Effector memory CD8-positive, alpha-beta T cell (primary cell): ENCODE results near the gene MADD.
A peak's percentile ranks its signal among the peaks of the same experiment; 100 is the strongest.

Experiments
- ATAC-seq: fragments of 150-1000 bp; cut with Tn5 transposase; replicated peaks from 2 replicates; pipeline ENCODE4 v1.10.0; 2021; ENCODE audit warnings: mild to moderate bottlenecking, moderate library complexity
- DNase-seq, 3 experiments: peaks; one replicate each; pipeline ENCODE4 v3.0.0; 2021
- H3K27ac Mint-ChIP-seq, 2 donors: one replicate each; pipeline ENCODE4 v1.8.0; 2022; ENCODE audit warnings: mild to moderate bottlenecking in 2 of 2, mixed read lengths in 2 of 2, moderate library complexity in 2 of 2
- H3K27me3 Mint-ChIP-seq, 2 donors: one replicate each; pipeline ENCODE4 v1.8.0; 2022; ENCODE audit warnings: mixed read lengths in 2 of 2
- H3K36me3 Mint-ChIP-seq: one replicate; pipeline ENCODE4 v1.8.0; 2022; ENCODE audit warnings: mild to moderate bottlenecking, moderate library complexity, mixed read lengths; ENCODE audit not compliant: insufficient read depth
- H3K4me1 Mint-ChIP-seq, 2 donors: one replicate each; pipeline ENCODE4 v1.8.0; 2022; ENCODE audit warnings: low read depth in 2 of 2, mixed read lengths in 2 of 2
- H3K4me3 Mint-ChIP-seq, 2 donors: one replicate each; pipeline ENCODE4 v1.8.0; 2022; ENCODE audit warnings: mild to moderate bottlenecking in 2 of 2, mixed read lengths in 2 of 2, moderate library complexity in 2 of 2
- H3K9me3 Mint-ChIP-seq, 2 donors: one replicate each; pipeline ENCODE4 v1.8.0; 2022; ENCODE audit warnings: mixed read lengths in 2 of 2
- total RNA-seq, 9 experiments: gene quantifications; one replicate each; lab custom pipeline; 2026; lab: John Stamatoyannopoulos, UW

The MADD gene
- 121 to 504 (median 177) reads per million in 9 experiments for total RNA-seq

- H3K9me3 Mint-ChIP-seq, result no peaks in the 10 kb centered on the region
- peak; percentile 78 for ATAC-seq
- H3K27me3 Mint-ChIP-seq, result no peaks in the 10 kb centered on the region
- peak within 1 kb of the TSS; percentile 86 to 92 for H3K27ac Mint-ChIP-seq
- H3K36me3 Mint-ChIP-seq, result peaks cover 22% of the 10 kb centered on the region
- peaks cover 38 to 42% of the 10 kb centered on the region in 2 donors for H3K4me1 Mint-ChIP-seq
- peak; percentile 89 to 91 (median 89) for DNase-seq
- H3K4me3 Mint-ChIP-seq, result peak within 1 kb of the TSS; percentile 79 to 89
These were observed at the start of gene MADD for GRCh38 chr11:47269829-47270305. Gene MADD (plus strand): TSS chr11:47270133.

DNA sequence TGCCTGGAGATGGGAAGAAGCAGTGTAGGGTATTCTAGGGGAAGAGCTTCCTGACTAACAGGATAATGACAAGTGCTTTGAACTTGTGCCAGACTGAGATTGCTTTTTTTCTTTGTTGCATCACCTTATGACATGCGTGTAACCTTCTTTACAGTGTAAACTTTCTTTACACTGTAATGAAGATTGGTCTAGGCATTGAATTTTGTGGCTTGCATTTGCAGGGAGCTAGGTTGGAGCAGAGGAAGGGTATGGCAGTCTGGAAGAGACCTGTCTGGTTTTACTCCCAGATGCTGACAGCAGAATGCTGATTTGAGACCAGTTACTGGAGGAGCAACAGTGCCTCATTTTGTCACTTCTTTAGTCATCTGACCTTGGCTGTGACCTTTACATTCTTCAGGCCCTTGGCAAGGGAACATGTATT is 49.5 kb upstream of the MADD start:
- peaks cover 40% of the 10 kb centered on the region for H3K36me3 Mint-ChIP-seq
- H3K27ac Mint-ChIP-seq, result peak overlapping the region in 1 of 2 donors; percentile 9
- H3K9me3 Mint-ChIP-seq, result no peaks in the 10 kb centered on the region
- DNase-seq (no peak), ATAC-seq (no peak)
- no peaks in the 10 kb centered on the region for H3K27me3 Mint-ChIP-seq
- H3K4me1 Mint-ChIP-seq, result peaks cover 24 to 29% of the 10 kb centered on the region in 2 donors
- H3K4me3 Mint-ChIP-seq, result no peak overlapping the region

GRCh38 chr11:47222696-47223095 is 47.2 kb upstream of the MADD start:
- Mint-ChIP-seq H3K27me3 (no peaks in the 10 kb centered on the region), H3K36me3 (peaks cover 53% of the 10 kb centered on the region)
- no peak for ATAC-seq

DNA sequence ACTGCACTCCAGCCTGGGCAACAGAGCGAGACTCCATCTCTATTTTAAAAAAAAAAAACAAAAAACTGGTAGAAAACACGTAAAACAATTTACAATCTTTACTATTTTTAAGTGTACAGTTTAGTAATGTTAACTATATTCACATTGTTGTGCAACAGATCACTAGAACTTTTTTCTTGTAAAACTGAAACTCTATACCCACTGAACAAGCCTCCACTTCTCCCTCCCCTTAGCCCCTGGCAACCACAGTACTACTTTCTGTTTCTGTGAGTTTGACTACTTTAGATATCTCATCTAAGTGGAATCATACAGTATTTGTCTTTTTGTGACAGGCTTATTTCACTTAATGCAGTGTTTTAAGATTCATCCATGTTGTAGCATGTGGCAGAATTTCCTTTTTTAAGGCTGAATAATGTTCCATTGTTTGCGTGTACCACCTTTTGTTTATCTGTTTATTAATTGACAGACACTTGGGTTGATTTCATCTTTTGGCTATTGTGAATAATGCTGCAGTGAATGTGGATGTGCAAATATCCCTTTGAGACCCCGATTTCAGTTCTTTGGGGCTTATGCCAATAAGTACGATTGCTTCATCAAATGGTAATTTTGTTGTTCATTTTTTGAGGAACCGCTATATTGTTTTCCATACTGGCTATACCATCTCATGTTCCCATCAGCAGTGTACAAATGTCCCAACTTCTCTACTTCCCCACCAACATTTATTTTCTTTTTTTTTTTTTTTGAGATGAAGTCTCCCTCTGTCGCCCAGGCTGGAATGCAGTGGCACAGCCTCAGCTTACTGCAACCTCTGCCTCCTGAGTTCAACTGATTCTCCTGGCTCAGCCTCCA is 44.2 kb upstream of the MADD start:
- ATAC-seq (peak; percentile 48), DNase-seq (no peak)
- H3K27ac Mint-ChIP-seq, result peak overlapping the region; percentile 74 to 78
- H3K9me3 Mint-ChIP-seq, result no peaks in the 10 kb centered on the region
- H3K4me3 Mint-ChIP-seq, result peak overlapping the region in 1 of 2 donors; percentile 15
- peaks cover 3 to 4% of the 10 kb centered on the region in 2 donors for H3K4me1 Mint-ChIP-seq
- H3K36me3 Mint-ChIP-seq, result peaks cover 48% of the 10 kb centered on the region
- H3K27me3 Mint-ChIP-seq, result no peaks in the 10 kb centered on the region

More at GRCh38 chr11:47222696-47223095, 47.2 kb upstream of the MADD start:
- Mint-ChIP-seq H3K9me3 (no peaks in the 10 kb centered on the region), H3K4me1 (peaks cover 11 to 19% of the 10 kb centered on the region in 2 donors), H3K27ac (no peak overlapping the region), H3K4me3 (no peak overlapping the region)
- DNase-seq, result no peak

- no peaks in the 10 kb centered on the region for H3K27me3 Mint-ChIP-seq
- H3K9me3 Mint-ChIP-seq, result no peaks in the 10 kb centered on the region
- H3K36me3 Mint-ChIP-seq, result peaks cover 31% of the 10 kb centered on the region
These were observed 40.8 kb upstream of the MADD start for GRCh38 chr11:47229161-47229560.

GRCh38 chr11:47233051-47233450 is 36.9 kb upstream of the MADD start:
- H3K4me3 Mint-ChIP-seq, result no peak overlapping the region
- ATAC-seq, result no peak
- no peaks in the 10 kb centered on the region for H3K9me3 Mint-ChIP-seq
- peaks cover 6 to 8% of the 10 kb centered on the region in 2 donors for H3K4me1 Mint-ChIP-seq
- no peak for DNase-seq
- no peak overlapping the region for H3K27ac Mint-ChIP-seq
- H3K36me3 Mint-ChIP-seq, result peaks cover 23% of the 10 kb centered on the region
- H3K27me3 Mint-ChIP-seq, result no peaks in the 10 kb centered on the region

More at GRCh38 chr11:47229161-47229560, 40.8 kb upstream of the MADD start:
- DNase-seq, result no peak
- Mint-ChIP-seq H3K27ac (no peak overlapping the region), H3K4me3 (no peak overlapping the region), H3K4me1 (peaks cover 3 to 4% of the 10 kb centered on the region in 2 donors)
- no peak for ATAC-seq

DNA sequence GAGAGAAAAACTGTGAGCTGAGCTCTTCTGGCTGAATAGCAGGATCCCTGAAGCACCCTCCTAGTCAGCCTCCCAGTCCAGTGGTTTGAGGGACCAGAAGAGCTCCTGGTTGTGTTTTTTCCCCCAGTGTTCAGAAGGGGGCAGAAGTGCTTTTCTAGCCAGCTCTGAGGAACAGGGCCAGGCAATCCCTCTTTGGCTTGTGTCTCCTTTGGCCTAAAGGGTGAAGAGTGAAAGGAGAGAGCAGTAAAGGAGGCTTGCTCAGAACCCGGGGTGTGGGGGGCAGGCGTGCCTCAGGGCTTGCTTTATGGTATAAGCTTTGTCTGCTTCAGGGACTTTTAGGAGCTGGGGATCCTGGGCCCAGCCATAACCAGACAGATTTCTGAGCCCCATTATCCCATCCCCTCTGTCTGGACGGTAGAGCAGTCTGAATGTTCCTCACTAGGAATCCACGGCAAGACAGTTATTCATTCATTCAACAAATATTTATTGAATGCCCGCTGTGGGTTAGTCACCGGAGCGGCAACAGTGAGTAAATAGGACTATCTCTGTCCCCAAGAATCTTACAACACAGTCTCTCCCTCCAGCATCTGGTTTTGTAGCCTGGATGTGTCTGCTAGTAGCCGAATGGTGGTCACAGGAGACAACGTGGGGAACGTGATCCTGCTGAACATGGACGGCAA is 35.8 kb upstream of the MADD start:
- DNase-seq (no peak), ATAC-seq (no peak)
- peak overlapping the region; percentile 76 to 82 for H3K27ac Mint-ChIP-seq
- peaks cover 6 to 8% of the 10 kb centered on the region in 2 donors for H3K4me1 Mint-ChIP-seq
- H3K4me3 Mint-ChIP-seq, result peak overlapping the region in 1 of 2 donors; percentile 17
- peaks cover 23% of the 10 kb centered on the region for H3K36me3 Mint-ChIP-seq
- no peaks in the 10 kb centered on the region for H3K27me3 Mint-ChIP-seq
- H3K9me3 Mint-ChIP-seq, result no peaks in the 10 kb centered on the region

DNA sequence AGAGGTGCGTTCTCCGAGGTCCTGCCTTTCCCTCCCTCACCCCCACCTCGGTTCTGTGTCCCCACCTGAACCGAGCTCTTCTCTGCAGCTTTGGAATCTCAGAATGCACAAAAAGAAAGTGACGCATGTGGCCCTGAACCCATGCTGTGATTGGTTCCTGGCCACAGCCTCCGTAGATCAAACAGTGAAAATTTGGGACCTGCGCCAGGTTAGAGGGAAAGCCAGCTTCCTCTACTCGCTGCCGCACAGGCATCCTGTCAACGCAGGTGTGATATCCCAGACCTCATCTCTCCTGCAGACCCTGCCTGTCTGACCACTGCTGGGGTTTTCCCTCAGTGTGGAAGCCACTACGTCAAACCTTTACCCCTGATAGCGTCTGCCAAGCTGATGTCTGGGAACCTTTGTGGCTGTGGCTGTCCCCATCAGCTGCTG is 35.2 kb upstream of the MADD start:
- peak; percentile 39 to 44 (median 39) for DNase-seq
- Mint-ChIP-seq H3K36me3 (peaks cover 28% of the 10 kb centered on the region), H3K4me1 (peaks cover 6 to 8% of the 10 kb centered on the region in 2 donors)

GRCh38 chr11:47235163-47235562 is 34.8 kb upstream of the MADD start:
- peaks cover 6 to 8% of the 10 kb centered on the region in 2 donors for H3K4me1 Mint-ChIP-seq
- peak overlapping the region in 1 of 2 donors; percentile 17 for H3K4me3 Mint-ChIP-seq
- no peaks in the 10 kb centered on the region for H3K9me3 Mint-ChIP-seq
- no peaks in the 10 kb centered on the region for H3K27me3 Mint-ChIP-seq
- peak overlapping the region; percentile 76 to 82 for H3K27ac Mint-ChIP-seq
- DNase-seq (no peak), ATAC-seq (no peak)
- peaks cover 32% of the 10 kb centered on the region for H3K36me3 Mint-ChIP-seq

More for the DNA sequence above, 35.2 kb upstream of the MADD start:
- no peaks in the 10 kb centered on the region for H3K27me3 Mint-ChIP-seq
- H3K9me3 Mint-ChIP-seq, result no peaks in the 10 kb centered on the region
- H3K27ac Mint-ChIP-seq, result peak overlapping the region; percentile 76 to 82
- H3K4me3 Mint-ChIP-seq, result peak overlapping the region in 1 of 2 donors; percentile 17
- peak; percentile 95 for ATAC-seq

DNA sequence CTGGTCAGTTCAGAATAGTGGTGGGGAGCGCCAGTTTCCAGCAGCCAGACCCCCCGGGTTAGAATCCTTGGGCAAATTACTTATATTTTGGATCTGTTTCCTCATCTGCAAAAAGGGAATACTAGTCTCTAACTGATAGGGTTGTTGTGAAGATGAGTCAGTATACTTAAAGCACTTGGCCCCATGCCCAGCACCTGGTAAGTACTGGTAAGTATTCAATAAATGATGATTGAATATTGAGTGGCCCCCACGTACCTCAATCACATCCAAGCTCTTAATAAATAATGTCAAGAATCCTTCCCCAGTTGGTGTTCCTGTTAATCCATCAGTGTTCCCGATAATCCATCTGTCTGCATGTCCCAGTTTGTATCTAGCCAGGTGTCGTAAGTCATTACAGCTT is 33.5 kb upstream of the MADD start:
- ATAC-seq (no peak), DNase-seq (no peak)
- no peak overlapping the region for H3K4me3 Mint-ChIP-seq
- peaks cover 45% of the 10 kb centered on the region for H3K36me3 Mint-ChIP-seq
- peaks cover 7 to 8% of the 10 kb centered on the region in 2 donors for H3K4me1 Mint-ChIP-seq
- peak overlapping the region; percentile 75 to 88 for H3K27ac Mint-ChIP-seq
- H3K9me3 Mint-ChIP-seq, result no peaks in the 10 kb centered on the region
- H3K27me3 Mint-ChIP-seq, result no peaks in the 10 kb centered on the region

DNA sequence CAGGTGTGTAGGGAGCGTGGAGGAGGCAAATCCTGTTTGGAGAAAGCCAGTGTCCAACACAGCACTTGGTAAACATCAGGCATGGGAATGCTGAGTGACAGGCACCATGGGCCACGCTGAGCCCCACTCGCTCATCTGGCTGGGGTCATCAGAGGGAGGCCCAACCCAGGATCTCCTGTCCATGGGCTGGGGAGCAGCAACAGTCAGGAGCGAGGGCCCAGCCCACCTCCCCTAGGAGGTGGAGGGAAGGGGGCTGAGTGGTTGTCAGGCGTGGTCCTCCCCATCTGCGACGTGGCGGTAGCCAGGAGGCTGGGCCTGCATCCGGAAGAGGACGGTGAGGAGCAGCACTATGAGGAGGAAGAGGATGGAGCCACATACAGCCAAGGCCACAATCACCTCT is 30.1 kb upstream of the MADD start:
- no peak overlapping the region for H3K4me3 Mint-ChIP-seq
- H3K27ac Mint-ChIP-seq, result peak overlapping the region in 1 of 2 donors; percentile 52
- peaks cover 7 to 16% of the 10 kb centered on the region in 2 donors for H3K4me1 Mint-ChIP-seq
- no peaks in the 10 kb centered on the region for H3K27me3 Mint-ChIP-seq
- DNase-seq, result no peak
- ATAC-seq, result no peak
- H3K9me3 Mint-ChIP-seq, result no peaks in the 10 kb centered on the region
- H3K36me3 Mint-ChIP-seq, result peaks cover 73% of the 10 kb centered on the region

GRCh38 chr11:47241841-47242301 is 28.1 kb upstream of the MADD start:
- H3K36me3 Mint-ChIP-seq, result peaks cover 65% of the 10 kb centered on the region

DNA sequence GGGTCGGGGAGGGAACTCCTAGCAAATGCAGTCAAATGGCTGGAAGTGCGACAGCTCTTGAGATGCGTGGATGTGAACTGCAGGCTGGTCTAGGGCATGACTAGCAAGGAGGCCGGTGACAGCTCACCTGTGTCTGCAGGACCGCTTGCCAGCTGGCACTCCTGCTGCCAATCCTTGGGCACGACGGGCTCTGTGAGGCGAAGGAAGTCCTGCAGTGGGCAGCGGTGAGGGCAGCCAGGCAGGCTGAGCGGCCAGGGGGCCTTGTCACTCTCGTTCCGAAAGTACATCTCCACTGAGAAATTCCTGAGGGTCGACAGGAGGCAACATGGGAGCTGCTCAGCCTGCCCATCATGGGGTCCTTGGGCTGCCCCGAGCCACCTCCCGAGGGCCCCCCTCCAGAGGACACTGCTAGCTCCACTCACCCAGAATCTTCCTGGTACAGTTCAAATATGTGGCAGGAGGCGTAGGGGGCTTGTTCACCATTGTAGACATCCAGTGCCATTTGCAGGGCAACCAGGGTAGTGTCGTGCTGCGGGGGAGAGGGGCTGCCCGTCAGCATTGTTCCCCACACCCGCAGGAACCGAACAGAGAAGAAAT is 27.2 kb upstream of the MADD start:
- Mint-ChIP-seq H3K4me1 (peaks cover 8 to 14% of the 10 kb centered on the region in 2 donors), H3K9me3 (no peaks in the 10 kb centered on the region), H3K36me3 (peaks cover 61% of the 10 kb centered on the region), H3K27ac (peak overlapping the region; percentile 35 to 46), H3K27me3 (no peaks in the 10 kb centered on the region), H3K4me3 (no peak overlapping the region)
- DNase-seq (no peak), ATAC-seq (no peak)

More at GRCh38 chr11:47241841-47242301, 28.1 kb upstream of the MADD start:
- peak overlapping the region; percentile 20 to 56 for H3K27ac Mint-ChIP-seq
- DNase-seq (no peak), ATAC-seq (no peak)
- peaks cover 6 to 8% of the 10 kb centered on the region in 2 donors for H3K4me1 Mint-ChIP-seq
- H3K4me3 Mint-ChIP-seq, result no peak overlapping the region
- no peaks in the 10 kb centered on the region for H3K9me3 Mint-ChIP-seq
- no peaks in the 10 kb centered on the region for H3K27me3 Mint-ChIP-seq
